GM06990 (cell line): ENCODE results near the gene CORT.

Experiments used
- DNase-seq: peaks from one replicate; pipeline ENCODE4 v3.0.0-alpha.2; 2011; ENCODE audit not compliant: insufficient read length; ENCODE audit errors: extremely low read depth
- H3K27me3 ChIP-seq: replicated peaks from 2 replicates; pipeline ENCODE4 v1.6.0; 2011; ENCODE audit warnings: low read length; ENCODE audit not compliant: control insufficient read depth, insufficient read depth
- H3K36me3 ChIP-seq: 2 replicates; pipeline ENCODE4 v1.5.1; 2011; ENCODE audit warnings: low read length; ENCODE audit not compliant: control insufficient read depth, insufficient read depth
- H3K4me3 ChIP-seq: replicated peaks from 2 replicates; pipeline ENCODE4 v1.5.1; 2011; ENCODE audit warnings: low read depth, mild to moderate bottlenecking, control low read depth, low read length
- CTCF ChIP-seq: IDR thresholded peaks from 2 replicates; pipeline ENCODE4 v1.5.1; 2011; ENCODE audit warnings: low read length, control low read depth, mild to moderate bottlenecking, inconsistent platforms; ENCODE audit not compliant: insufficient read depth, poor library complexity, severe bottlenecking

Gene CORT

GRCh38 chr1:10498231-10498630 is 48.4 kb downstream of the CORT start:
- no peak overlapping the region for H3K4me3 ChIP-seq
- no peak for DNase-seq
- H3K36me3 ChIP-seq = peaks cover 4% of the 10 kb centered on the region; the same call in 1 of the 2 replicates
- TF ChIP-seq CTCF = no peak
- no peaks in the 10 kb centered on the region for H3K27me3 ChIP-seq
